Neural progenitor cell (in vitro differentiated cells): ENCODE results near the gene KAZN.

Experiments
- EZH2 ChIP-seq: fragments of 200-600 bp; sonication (generic); IDR thresholded peaks from 2 replicates; pipeline ENCODE4 v1.6.1; 2017; ENCODE audit warnings: antibody characterized with exemption, mild to moderate bottlenecking, moderate library complexity
- EZH2phosphoT487 ChIP-seq: fragments of 200-600 bp; sonication (generic); IDR thresholded peaks from 2 replicates; pipeline ENCODE4 v1.6.1; 2017; ENCODE audit warnings: antibody characterized with exemption
- TF ChIP-seq, protein P1 (sequence below): fragments of 200-600 bp; sonication (generic); IDR thresholded peaks from 2 replicates; pipeline ENCODE4 v1.5.1; 2017; ENCODE audit warnings: antibody characterized with exemption, mild to moderate bottlenecking

GRCh38 chr1:14738235-14738634 is 139.8 kb downstream of the KAZN start:
- TF ChIP-seq, protein P1, sequence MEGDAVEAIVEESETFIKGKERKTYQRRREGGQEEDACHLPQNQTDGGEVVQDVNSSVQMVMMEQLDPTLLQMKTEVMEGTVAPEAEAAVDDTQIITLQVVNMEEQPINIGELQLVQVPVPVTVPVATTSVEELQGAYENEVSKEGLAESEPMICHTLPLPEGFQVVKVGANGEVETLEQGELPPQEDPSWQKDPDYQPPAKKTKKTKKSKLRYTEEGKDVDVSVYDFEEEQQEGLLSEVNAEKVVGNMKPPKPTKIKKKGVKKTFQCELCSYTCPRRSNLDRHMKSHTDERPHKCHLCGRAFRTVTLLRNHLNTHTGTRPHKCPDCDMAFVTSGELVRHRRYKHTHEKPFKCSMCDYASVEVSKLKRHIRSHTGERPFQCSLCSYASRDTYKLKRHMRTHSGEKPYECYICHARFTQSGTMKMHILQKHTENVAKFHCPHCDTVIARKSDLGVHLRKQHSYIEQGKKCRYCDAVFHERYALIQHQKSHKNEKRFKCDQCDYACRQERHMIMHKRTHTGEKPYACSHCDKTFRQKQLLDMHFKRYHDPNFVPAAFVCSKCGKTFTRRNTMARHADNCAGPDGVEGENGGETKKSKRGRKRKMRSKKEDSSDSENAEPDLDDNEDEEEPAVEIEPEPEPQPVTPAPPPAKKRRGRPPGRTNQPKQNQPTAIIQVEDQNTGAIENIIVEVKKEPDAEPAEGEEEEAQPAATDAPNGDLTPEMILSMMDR = no peak
- no peak for TF ChIP-seq EZH2
- TF ChIP-seq EZH2phosphoT487 = no peak
